HAP-1 (cell line): ENCODE results near the gene SLC35F4.
A peak's percentile ranks its signal among the peaks of the same experiment; 100 is the strongest.

Source experiments
- DNase-seq, 2 experiments: peaks; one replicate each; pipeline ENCODE4 v3.0.0-alpha.2; 2016 to 2020; ENCODE audit warnings: low spot score in 2 of 2
- H3K27me3 ChIP-seq: fragments of 250-450 bp; sonication (Bioruptor Pico); 2 replicates; pipeline ENCODE4 v1.5.1; 2020; ENCODE audit warnings: low read depth, mild to moderate bottlenecking, moderate library complexity
- H3K36me3 ChIP-seq: fragments of 250-450 bp; sonication (Bioruptor Pico); replicated peaks from 2 replicates; pipeline ENCODE4 v1.5.1; 2020; ENCODE audit warnings: mild to moderate bottlenecking
- H3K4me1 ChIP-seq: fragments of 250-450 bp; sonication (Bioruptor Pico); 2 replicates; pipeline ENCODE4 v1.5.1; 2020; ENCODE audit warnings: mild to moderate bottlenecking
- H3K4me3 ChIP-seq: fragments of 250-450 bp; sonication (Bioruptor Pico); 2 replicates; pipeline ENCODE4 v1.5.1; 2020; ENCODE audit warnings: mild to moderate bottlenecking, moderate library complexity
- H3K9me3 ChIP-seq: fragments of 250-450 bp; sonication (Bioruptor Pico); 2 replicates; pipeline ENCODE4 v1.5.1; 2020; ENCODE audit warnings: mild to moderate bottlenecking, moderate library complexity
- in situ Hi-C: fragments of 300-500 bp; cut with MboI; formaldehyde crosslinking; loops from 3 replicates; pipeline ENCODE4 v1.14.3; 2020; ENCODE audit warnings: low sequenced_read_pairs, inconsistent platforms, mixed read lengths

The SLC35F4 gene

DNA sequence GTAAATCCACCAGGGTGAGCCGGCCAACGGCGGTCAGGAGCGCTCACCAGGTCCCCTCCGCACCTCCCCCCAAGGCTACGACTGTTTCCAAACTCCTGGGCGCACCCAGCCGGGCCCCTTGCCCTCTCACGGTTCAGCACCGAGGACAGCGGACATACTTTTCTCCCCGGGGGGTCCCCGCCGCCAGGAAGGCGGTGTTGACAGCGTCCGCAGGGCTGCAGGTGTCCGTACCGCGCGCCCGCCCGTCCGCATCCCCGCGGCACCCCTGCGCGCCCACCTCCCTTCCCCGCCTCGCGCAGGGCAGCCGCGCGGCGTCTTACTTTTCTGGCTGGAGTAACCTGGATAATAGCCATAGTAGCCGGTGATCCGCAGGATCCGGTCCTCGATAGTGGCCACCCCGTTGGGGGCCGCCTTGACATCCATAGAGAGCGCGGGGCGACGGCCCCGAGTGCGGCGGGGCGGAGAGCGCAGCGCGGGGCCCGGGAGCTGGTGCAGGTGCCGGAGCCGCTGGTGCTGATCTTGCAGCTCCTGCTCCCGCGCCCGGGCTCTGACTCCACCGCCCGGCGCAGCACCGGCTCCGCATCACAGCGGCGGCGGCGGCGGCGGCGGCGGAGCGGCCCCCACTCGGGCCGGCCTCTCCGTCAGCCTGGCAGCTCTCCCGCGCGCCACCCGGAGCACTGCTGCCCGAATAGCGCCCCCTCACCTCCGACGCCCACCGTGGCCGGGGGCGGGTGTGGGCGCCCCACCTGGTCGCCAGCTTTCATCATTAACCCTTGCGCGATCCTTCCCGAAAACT lies at the start of gene SLC35F4:
TSS of gene SLC35F4 (minus strand) at position 690 of the 796 bp plus-strand sequence.
- Histone ChIP-seq H3K9me3 (no peaks in the 10 kb centered on the region), H3K27me3 (peaks cover 10% of the 10 kb centered on the region), H3K4me1 (peaks cover 3% of the 10 kb centered on the region), H3K4me3 (no peak within 1 kb of the TSS), H3K36me3 (no peaks in the 10 kb centered on the region)
- in situ Hi-C loops = no loop called here
- DNase-seq = peak in 1 of 2 experiments; percentile 65

DNA sequence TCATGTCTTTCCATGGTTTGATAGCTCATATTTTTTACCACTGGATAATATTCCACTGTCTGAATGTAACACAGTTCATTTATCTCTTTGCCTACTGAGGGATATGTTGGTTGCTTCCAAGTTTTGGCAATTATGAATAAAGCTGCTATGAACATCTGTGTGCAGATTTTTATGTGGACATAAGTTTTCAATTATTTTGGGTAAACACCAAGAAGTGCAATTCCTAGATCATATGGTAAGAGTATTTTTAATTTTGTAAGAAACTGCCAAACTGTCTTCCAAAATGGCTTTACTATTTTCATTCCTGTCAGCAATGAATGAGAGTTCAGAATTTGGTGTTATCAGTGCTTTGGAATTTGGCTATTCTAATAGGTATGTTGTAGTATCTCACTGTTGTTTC lies 43.7 kb upstream of the SLC35F4 start:
- Histone ChIP-seq H3K4me3 (no peak overlapping the region), H3K36me3 (no peaks in the 10 kb centered on the region), H3K9me3 (no peaks in the 10 kb centered on the region), H3K27me3 (no peaks in the 10 kb centered on the region), H3K4me1 (no peaks in the 10 kb centered on the region)
- no peak for DNase-seq
- in situ Hi-C loops = no loop called here

DNA sequence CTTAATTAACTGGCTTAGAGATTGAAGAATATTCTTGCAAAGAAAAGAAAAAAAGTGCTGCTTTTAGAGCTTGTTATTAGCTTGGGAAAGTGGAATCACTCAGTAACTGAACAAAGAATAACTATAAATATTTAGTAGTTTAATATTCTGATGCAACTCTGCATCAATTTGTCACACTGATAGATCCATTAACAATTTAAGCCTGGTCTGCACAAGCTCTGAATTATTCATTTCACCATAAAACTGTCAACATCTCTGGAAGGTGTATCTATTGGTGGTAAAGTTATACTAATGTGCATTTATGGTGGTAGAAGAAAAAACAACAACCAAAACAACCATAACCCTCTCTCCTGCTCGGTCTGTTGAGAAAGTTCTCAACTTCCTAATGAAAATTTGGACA lies 38.1 kb upstream of the SLC35F4 start:
- DNase-seq = no peak
- in situ Hi-C loops = no loop called here
- Histone ChIP-seq H3K4me3 (no peak overlapping the region), H3K9me3 (no peaks in the 10 kb centered on the region), H3K36me3 (no peaks in the 10 kb centered on the region), H3K4me1 (no peaks in the 10 kb centered on the region), H3K27me3 (no peaks in the 10 kb centered on the region; the same call in 1 of the 2 replicates)

DNA sequence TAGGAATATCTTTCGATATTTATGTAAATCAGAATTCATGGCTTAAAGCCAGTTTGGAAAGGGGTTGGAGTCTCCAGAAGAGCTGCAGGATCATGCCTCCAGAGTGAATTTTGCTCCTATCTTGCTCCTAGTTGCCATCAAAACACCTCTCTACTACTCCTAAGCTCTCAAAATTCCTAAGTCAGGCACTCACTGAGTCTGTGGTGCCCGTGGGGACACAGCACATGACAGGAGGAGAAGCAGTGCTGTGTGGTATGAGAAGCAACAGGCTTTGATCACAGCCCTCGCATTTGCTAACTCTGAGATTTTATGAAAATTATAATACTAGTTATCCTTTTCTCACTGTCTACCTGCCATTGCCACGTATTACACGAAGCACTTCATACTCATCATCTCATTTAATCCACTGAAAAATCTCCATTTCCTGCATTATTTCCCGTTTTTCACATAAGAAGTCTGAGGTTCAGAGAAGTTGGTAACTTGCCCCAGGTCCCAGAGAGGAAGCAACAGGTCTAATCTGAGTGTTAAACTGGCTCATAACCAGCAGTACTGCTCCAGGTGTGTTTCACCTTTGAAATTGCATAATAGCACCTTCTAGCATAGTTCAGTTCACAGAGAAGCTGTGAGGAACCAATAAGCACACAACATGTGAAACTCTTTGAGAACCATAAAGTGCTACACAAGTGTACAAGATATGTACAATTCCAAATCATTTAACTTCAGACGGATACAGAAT lies 33.1 kb upstream of the SLC35F4 start:
- no peak overlapping the region for H3K4me3 ChIP-seq
- in situ Hi-C loops = no loop called here

DNA sequence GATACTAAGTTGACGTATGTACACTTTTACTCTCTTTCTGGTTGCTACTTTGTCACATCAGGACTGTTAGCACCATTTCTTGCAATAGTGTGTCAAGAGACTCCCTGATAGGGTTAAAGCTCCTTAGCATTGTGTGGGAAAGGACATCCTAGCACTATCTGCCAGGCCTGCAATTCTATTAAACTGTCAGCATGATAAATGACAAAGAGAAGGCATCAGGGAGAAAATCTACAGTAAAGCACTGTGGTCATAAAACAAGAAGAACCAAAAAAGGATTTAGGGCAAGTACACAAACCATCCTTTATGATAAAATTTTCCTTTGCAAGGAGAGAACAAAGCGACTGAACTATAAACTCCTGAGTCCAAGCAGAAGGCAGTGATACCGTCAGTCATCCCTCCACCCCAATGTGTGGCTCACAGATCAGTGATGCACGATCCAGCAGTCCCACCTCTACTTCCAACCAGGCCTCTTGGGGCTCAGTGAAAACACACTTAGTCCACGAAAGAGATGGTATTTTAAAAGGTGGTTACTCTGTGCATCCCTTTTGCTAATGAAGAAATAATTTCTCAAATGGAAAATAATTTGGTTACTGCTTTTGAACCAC lies 31.4 kb upstream of the SLC35F4 start:
- DNase-seq = peak; percentile 7 to 13
- H3K27me3 ChIP-seq = no peaks in the 10 kb centered on the region; the same call in 1 of the 2 replicates

More for the DNA sequence above, 33.1 kb upstream of the SLC35F4 start:
- Histone ChIP-seq H3K4me1 (no peaks in the 10 kb centered on the region), H3K27me3 (no peaks in the 10 kb centered on the region; the same call in 1 of the 2 replicates), H3K9me3 (no peaks in the 10 kb centered on the region), H3K36me3 (no peaks in the 10 kb centered on the region)
- no peak for DNase-seq

DNA sequence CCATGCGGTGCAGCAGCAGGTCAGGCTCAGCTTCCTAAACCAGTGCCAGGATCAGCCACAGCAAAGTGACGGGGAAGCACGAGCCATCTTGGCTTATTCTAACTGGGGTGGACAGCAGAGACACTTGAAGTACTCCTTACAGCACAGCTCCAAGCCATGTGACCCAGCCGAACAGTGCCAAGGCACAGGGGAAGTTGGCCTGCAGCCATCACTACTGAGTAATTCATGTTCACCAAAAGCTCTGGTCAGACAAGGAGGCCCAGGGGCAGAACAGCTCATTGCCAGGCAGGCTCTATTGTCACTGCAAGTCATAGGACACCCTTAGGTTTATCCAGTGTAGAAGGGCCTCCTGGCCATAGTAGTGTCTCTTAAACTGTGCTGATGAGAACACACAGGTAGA lies 23.4 kb upstream of the SLC35F4 start:
- in situ Hi-C loops = no loop called here
- Histone ChIP-seq H3K9me3 (no peaks in the 10 kb centered on the region), H3K4me3 (no peak overlapping the region), H3K4me1 (peaks cover 5% of the 10 kb centered on the region), H3K36me3 (no peaks in the 10 kb centered on the region), H3K27me3 (no peaks in the 10 kb centered on the region)
- DNase-seq = no peak

More for the DNA sequence above, 31.4 kb upstream of the SLC35F4 start:
- H3K36me3 ChIP-seq = no peaks in the 10 kb centered on the region
- in situ Hi-C loops = no loop called here
- no peak overlapping the region for H3K4me3 ChIP-seq
- no peaks in the 10 kb centered on the region for H3K9me3 ChIP-seq
- no peaks in the 10 kb centered on the region for H3K4me1 ChIP-seq

DNA sequence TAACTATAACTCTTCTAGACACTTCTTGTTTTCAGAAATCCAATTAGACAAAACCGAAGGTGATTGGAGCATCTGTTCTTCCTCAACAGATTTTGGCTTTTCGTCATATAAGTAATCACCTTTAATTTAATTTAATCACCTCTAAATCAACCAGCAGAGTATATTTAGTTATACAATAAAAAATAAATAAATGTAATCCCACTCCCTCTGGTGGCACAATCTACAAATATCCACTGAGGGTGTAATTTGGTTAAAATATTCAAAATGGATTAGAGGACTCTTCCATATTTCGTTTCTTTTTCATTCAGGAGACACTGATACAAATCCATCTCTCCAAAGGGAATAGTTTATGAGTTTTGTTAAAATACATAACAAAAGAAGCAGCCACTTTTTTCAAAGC lies 18.3 kb upstream of the SLC35F4 start:
- H3K36me3 ChIP-seq = no peaks in the 10 kb centered on the region
- in situ Hi-C loops = no loop called here
- H3K4me3 ChIP-seq = no peak overlapping the region
- H3K27me3 ChIP-seq = no peaks in the 10 kb centered on the region
- H3K4me1 ChIP-seq = peaks cover 13% of the 10 kb centered on the region
- H3K9me3 ChIP-seq = no peaks in the 10 kb centered on the region
- peak in 1 of 2 experiments; percentile 8 for DNase-seq

DNA sequence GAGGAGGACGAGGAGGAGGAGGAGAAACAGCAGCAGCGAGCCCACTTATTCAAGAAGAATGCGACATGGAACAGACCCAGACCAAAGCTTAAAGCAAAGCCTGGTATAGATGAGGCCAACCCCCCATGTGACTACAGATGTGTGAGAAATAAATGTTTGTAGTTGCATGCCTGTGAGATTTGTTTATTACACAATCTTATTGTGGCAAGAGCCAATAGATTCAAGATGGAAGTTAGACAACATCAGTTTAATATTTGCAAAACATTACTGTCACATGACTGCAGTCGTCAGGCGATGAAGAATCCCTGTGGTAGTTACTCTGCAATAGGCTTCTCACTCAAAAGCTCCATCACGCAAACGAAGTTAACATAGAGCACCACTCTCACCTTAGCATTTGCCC lies 17.2 kb upstream of the SLC35F4 start:
- Histone ChIP-seq H3K9me3 (no peaks in the 10 kb centered on the region), H3K4me3 (no peak overlapping the region), H3K36me3 (no peaks in the 10 kb centered on the region), H3K4me1 (peaks cover 13% of the 10 kb centered on the region), H3K27me3 (no peaks in the 10 kb centered on the region)
- in situ Hi-C loops = no loop called here
- no peak for DNase-seq

DNA sequence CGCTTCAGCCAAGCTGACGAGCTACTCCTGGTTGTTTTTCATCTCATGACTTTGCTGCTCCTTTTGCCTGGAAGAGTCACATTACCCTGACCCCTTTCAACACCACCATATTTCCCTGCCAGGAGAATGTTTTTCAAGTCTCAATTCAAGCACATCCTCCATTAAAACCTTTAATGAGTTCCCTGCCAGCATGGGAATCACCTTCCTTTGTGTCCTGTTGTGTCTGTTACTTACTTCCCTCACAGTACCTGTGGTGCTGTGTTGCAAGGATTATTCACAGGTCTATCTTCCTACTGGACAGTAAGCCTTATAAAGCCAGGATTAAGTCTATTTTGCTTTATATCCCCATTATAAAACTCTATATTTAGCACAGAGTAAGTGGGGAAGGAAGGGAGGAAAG lies 13.6 kb upstream of the SLC35F4 start:
- Histone ChIP-seq H3K4me3 (no peak overlapping the region), H3K36me3 (no peaks in the 10 kb centered on the region), H3K4me1 (peaks cover 11% of the 10 kb centered on the region), H3K27me3 (no peaks in the 10 kb centered on the region), H3K9me3 (no peaks in the 10 kb centered on the region)
- in situ Hi-C loops = no loop called here
- DNase-seq = no peak

DNA sequence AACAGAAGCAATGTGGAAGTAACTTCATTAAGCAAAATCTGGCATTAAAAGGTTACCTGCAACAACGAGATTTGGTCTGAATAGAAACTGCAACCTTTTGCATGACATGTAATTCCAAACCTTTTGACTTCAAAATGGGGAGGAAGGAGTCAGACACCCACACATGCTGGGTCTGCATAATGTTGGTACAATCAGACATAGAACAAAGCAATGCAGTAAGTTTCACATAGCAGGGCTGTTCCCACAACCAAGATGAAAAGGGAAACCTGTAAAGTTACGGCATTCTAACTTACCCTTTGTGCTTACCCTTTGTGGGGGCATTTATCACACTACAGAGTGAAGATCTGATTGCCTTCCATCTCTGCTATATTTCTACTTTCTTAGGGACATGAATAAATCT lies 10.1 kb upstream of the SLC35F4 start:
- H3K9me3 ChIP-seq = no peaks in the 10 kb centered on the region
- H3K4me3 ChIP-seq = no peak overlapping the region
- no peak for DNase-seq
- H3K4me1 ChIP-seq = no peaks in the 10 kb centered on the region
- 0 out of 2 replicates have a peak, but pooled peaks cover 3% of the 10 kb centered on the region for H3K27me3 ChIP-seq
- no peaks in the 10 kb centered on the region for H3K36me3 ChIP-seq
- in situ Hi-C loops = no loop called here

DNA sequence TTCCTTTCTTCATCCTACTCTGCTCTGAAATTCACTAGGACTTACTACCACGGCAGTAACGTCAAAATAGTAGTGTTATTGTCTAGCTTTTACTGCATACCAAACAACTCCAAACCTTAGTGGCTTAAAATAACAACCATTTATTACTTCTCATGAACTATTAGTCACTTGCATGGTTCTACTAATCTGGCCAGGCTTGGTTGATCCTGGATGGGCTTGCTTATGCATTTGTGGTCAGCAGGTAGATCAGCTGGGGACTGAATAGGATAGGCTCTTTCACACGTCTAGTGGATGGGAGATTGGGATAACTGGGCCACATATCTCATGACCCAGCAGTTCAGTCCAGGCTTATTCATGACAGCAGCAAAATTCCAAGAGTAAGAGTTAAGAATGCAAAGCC lies 9.4 kb upstream of the SLC35F4 start:
- Histone ChIP-seq H3K4me3 (no peak overlapping the region), H3K4me1 (no peaks in the 10 kb centered on the region), H3K27me3 (0 out of 2 replicates have a peak, but pooled peaks cover 3% of the 10 kb centered on the region), H3K9me3 (no peaks in the 10 kb centered on the region), H3K36me3 (no peaks in the 10 kb centered on the region)
- no peak for DNase-seq
- in situ Hi-C loops = no loop called here

DNA sequence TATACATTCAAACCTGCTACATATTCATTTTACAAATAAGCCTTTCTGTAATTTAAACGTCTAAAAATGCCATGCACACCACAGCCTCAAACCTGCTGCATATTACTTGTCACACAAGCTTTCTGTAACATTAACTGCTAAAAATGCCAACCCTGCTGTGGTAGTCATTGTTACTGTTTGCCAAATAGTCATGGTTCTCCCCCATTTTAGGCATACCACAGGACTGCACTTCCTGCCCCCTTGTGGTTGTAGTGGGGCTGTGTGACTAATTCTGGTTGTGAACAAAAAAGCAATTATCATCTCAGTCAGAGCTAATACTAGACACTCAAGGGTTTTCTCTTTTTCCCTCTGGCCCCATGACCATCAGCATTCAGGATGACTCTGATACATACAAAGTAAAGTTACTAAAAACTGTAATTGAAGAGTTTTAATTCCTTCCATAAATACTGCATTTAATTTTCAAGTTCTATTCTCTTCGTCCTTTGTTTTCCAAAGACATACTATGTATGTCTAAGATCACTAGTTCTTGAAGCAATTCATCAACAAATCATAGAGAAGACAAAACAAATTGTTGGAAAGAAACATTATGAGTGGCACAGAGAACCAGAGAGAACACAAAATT lies 5.7 kb upstream of the SLC35F4 start:
- peak in 1 of 2 experiments; percentile 53 for DNase-seq
- no peaks in the 10 kb centered on the region for H3K36me3 ChIP-seq
- peaks cover 3% of the 10 kb centered on the region for H3K27me3 ChIP-seq
- H3K9me3 ChIP-seq = no peaks in the 10 kb centered on the region
- H3K4me3 ChIP-seq = no peak overlapping the region
- in situ Hi-C loops = no loop called here
- no peaks in the 10 kb centered on the region for H3K4me1 ChIP-seq

DNA sequence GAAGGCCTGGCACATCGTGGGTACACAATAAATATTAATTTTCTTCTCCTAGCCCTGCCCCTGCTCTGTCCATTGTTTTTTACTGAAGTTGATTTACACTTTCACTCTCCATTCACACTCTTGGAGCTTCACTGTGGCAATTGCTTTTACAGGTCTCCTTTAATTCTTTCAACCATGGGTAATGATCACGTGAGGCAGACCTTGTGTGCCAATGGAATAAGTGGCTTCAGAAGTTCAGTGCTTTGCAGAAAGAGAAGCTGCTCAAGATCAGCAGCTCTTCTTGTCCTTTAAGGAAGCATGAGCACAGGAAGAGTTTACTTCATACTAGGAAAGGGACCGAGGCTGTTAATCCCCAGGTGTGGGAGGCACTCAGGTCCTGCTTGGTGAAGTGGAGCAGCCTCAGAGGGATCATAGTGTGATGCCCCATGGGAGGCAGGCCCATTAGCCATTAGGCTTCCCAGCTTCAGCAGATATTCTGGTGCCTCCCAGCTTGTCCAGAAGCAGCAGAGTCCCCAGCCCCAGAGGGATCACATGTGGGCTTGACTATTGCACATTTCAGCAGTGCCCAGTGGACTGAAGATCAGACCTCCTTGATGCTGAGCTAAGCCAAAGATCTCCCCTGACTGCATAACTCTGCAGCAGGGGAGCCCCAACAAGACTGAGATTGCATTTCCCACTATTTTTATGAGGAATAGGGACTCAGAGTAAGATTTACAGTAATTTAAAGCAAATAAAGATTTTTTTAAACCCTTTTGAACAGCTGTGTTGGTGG lies 5.0 kb upstream of the SLC35F4 start:
- H3K4me3 ChIP-seq = no peak overlapping the region
- in situ Hi-C loops = no loop called here
- H3K4me1 ChIP-seq = no peaks in the 10 kb centered on the region
- peaks cover 8% of the 10 kb centered on the region for H3K27me3 ChIP-seq
- DNase-seq = no peak
- H3K9me3 ChIP-seq = no peaks in the 10 kb centered on the region
- H3K36me3 ChIP-seq = no peaks in the 10 kb centered on the region
